Measurements from ENCODE around the gene DPH2. TPM values are rescaled to one million over a fixed set of nuclear protein-coding genes. Genes with fewer than 3 reads are reported as not detected.

The DPH2 gene
- total RNA-seq, 1 experiment from 2014 or later, result 57.5 TPM

DNA sequence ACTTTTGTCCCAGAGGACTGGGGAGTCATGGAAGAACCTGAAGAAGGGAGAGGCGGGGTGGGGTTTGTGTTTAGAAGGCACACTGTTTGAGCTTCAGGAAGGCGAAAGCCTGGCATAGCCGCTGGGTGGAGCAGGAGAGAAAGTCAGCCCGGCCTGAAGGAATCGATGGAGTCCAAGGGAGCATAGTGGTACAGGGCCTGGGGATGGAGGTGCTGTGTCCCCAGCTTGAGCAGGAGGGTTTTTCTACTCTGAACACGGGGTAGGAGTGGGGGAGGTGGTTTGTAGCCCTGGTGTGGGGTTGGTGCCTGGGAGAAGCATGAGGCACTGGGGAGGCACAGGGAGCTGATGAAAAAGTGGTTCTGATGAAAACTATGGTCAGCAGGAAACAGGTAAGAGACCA is 16.9 kb downstream of the DPH2 start (continued):
- TF ChIP-seq, protein P1, sequence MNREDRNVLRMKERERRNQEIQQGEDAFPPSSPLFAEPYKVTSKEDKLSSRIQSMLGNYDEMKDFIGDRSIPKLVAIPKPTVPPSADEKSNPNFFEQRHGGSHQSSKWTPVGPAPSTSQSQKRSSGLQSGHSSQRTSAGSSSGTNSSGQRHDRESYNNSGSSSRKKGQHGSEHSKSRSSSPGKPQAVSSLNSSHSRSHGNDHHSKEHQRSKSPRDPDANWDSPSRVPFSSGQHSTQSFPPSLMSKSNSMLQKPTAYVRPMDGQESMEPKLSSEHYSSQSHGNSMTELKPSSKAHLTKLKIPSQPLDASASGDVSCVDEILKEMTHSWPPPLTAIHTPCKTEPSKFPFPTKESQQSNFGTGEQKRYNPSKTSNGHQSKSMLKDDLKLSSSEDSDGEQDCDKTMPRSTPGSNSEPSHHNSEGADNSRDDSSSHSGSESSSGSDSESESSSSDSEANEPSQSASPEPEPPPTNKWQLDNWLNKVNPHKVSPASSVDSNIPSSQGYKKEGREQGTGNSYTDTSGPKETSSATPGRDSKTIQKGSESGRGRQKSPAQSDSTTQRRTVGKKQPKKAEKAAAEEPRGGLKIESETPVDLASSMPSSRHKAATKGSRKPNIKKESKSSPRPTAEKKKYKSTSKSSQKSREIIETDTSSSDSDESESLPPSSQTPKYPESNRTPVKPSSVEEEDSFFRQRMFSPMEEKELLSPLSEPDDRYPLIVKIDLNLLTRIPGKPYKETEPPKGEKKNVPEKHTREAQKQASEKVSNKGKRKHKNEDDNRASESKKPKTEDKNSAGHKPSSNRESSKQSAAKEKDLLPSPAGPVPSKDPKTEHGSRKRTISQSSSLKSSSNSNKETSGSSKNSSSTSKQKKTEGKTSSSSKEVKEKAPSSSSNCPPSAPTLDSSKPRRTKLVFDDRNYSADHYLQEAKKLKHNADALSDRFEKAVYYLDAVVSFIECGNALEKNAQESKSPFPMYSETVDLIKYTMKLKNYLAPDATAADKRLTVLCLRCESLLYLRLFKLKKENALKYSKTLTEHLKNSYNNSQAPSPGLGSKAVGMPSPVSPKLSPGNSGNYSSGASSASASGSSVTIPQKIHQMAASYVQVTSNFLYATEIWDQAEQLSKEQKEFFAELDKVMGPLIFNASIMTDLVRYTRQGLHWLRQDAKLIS (CRISPR knock-in tag; IDR thresholded peaks at IDR 0.05; ENCODE audit: borderline replicate concordance), result no peak
- TF ChIP-seq ZNF317 (CRISPR knock-in tag; IDR thresholded peaks at IDR 0.05; ENCODE audit: borderline replicate concordance, low read depth), result no peak
- TF ChIP-seq TEAD4 (CRISPR knock-in tag; IDR thresholded peaks at IDR 0.05), result no peak
- no peak for TF ChIP-seq HMGA2 (CRISPR knock-in tag; IDR thresholded peaks at IDR 0.05)
- no peak for TF ChIP-seq ATF1 (CRISPR knock-in tag; IDR thresholded peaks at IDR 0.05)
- TF ChIP-seq E2F1 (CRISPR knock-in tag; IDR thresholded peaks at IDR 0.05), result no peak

DNA sequence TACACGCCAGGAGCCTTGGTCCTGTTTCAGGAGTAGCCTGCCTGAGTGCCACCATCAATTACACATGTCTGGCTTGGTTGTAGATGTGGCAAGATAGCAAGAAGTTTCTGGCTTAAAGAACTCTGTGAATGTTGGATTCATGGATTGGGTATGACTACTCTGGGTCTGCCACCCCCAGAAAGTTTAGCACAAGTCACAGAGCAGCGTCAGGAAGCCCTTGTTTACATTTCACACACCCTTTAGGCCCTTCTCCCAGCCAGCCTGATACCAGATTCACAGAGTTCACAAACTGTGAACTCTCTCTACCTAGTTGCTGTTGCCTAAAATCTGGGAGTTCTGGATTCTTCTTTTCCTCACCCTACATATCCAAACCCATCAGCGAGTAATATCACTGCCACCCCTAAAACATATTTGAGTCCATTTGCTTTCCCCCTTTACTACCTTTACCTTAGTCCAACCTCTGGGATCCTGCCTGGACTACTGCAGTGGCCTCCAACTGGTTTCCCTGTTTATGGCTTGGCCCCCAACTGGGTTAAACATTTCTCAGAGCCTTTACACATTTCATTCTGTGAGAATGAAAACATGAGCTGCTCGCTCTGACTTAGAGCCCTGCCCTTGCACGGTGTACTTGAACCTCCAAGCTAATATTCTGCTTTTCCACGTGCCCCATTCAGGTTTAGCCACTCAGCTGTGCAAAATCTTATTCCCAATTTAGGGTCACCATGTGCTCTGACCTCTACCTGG is 17.5 kb downstream of the DPH2 start:
- H3K27ac Mint-ChIP-seq, result no peak overlapping the region; the same call in 1 of the 2 replicates
- POLR2A ChIA-PET, result no interaction called here
- H3K27me3 Mint-ChIP-seq (ENCODE audit: low read depth), result peaks cover 4% of the 10 kb centered on the region
- H3K36me3 Mint-ChIP-seq, result peaks cover 4% of the 10 kb centered on the region; the same call in 1 of the 2 replicates
- ATAC-seq, result no peak
- H3K9me3 Mint-ChIP-seq, result no peaks in the 10 kb centered on the region
- TF ChIP-seq FOXJ3 (CRISPR knock-in tag; IDR thresholded peaks at IDR 0.05; ENCODE audit: borderline replicate concordance), result no peak
- TF ChIP-seq ATF1 (CRISPR knock-in tag; IDR thresholded peaks at IDR 0.05), result no peak
- no peak for TF ChIP-seq HMGA2 (CRISPR knock-in tag; IDR thresholded peaks at IDR 0.05)
- TF ChIP-seq CREB1 (CRISPR knock-in tag; IDR thresholded peaks at IDR 0.05), result no peak
- no peak for TF ChIP-seq FOXK1 (CRISPR knock-in tag; IDR thresholded peaks at IDR 0.05)
- no peak for TF ChIP-seq MXD4 (CRISPR knock-in tag; IDR thresholded peaks at IDR 0.05; ENCODE audit: borderline replicate concordance)
- TF ChIP-seq NR1H2 (CRISPR knock-in tag; IDR thresholded peaks at IDR 0.05), result no peak
- no peak for TF ChIP-seq ZNF317 (CRISPR knock-in tag; IDR thresholded peaks at IDR 0.05; ENCODE audit: borderline replicate concordance, low read depth)
- TF ChIP-seq HMGXB4 (CRISPR knock-in tag; IDR thresholded peaks at IDR 0.05), result no peak
- no peak for TF ChIP-seq ATF2 (CRISPR knock-in tag; IDR thresholded peaks at IDR 0.05; ENCODE audit: borderline replicate concordance, low read depth)
- TF ChIP-seq, protein P2, sequence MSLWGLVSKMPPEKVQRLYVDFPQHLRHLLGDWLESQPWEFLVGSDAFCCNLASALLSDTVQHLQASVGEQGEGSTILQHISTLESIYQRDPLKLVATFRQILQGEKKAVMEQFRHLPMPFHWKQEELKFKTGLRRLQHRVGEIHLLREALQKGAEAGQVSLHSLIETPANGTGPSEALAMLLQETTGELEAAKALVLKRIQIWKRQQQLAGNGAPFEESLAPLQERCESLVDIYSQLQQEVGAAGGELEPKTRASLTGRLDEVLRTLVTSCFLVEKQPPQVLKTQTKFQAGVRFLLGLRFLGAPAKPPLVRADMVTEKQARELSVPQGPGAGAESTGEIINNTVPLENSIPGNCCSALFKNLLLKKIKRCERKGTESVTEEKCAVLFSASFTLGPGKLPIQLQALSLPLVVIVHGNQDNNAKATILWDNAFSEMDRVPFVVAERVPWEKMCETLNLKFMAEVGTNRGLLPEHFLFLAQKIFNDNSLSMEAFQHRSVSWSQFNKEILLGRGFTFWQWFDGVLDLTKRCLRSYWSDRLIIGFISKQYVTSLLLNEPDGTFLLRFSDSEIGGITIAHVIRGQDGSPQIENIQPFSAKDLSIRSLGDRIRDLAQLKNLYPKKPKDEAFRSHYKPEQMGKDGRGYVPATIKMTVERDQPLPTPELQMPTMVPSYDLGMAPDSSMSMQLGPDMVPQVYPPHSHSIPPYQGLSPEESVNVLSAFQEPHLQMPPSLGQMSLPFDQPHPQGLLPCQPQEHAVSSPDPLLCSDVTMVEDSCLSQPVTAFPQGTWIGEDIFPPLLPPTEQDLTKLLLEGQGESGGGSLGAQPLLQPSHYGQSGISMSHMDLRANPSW (CRISPR knock-in tag; conservative IDR thresholded peaks at IDR 0.05; ENCODE audit: low read depth), result no peak
- no peak for TF ChIP-seq TCF7 (CRISPR knock-in tag; IDR thresholded peaks at IDR 0.05; ENCODE audit: low read depth)
- TF ChIP-seq ZNF416 (CRISPR knock-in tag; IDR thresholded peaks at IDR 0.05), result no peak
- no peak for TF ChIP-seq TP53 (CRISPR knock-in tag; IDR thresholded peaks at IDR 0.05)
- no peak for TF ChIP-seq CREM (CRISPR knock-in tag; IDR thresholded peaks at IDR 0.05)
- no peak for TF ChIP-seq TEAD1 (CRISPR knock-in tag; IDR thresholded peaks at IDR 0.05)
- no peak for TF ChIP-seq GTF2I (CRISPR knock-in tag; conservative IDR thresholded peaks at IDR 0.05)
- TF ChIP-seq, protein P3, sequence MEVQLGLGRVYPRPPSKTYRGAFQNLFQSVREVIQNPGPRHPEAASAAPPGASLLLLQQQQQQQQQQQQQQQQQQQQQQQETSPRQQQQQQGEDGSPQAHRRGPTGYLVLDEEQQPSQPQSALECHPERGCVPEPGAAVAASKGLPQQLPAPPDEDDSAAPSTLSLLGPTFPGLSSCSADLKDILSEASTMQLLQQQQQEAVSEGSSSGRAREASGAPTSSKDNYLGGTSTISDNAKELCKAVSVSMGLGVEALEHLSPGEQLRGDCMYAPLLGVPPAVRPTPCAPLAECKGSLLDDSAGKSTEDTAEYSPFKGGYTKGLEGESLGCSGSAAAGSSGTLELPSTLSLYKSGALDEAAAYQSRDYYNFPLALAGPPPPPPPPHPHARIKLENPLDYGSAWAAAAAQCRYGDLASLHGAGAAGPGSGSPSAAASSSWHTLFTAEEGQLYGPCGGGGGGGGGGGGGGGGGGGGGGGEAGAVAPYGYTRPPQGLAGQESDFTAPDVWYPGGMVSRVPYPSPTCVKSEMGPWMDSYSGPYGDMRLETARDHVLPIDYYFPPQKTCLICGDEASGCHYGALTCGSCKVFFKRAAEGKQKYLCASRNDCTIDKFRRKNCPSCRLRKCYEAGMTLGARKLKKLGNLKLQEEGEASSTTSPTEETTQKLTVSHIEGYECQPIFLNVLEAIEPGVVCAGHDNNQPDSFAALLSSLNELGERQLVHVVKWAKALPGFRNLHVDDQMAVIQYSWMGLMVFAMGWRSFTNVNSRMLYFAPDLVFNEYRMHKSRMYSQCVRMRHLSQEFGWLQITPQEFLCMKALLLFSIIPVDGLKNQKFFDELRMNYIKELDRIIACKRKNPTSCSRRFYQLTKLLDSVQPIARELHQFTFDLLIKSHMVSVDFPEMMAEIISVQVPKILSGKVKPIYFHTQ (CRISPR knock-in tag; IDR thresholded peaks at IDR 0.05), result no peak
- no peak for TF ChIP-seq IRF2 (CRISPR knock-in tag; IDR thresholded peaks at IDR 0.05; ENCODE audit: borderline replicate concordance, low read depth)
- no peak for DNase-seq (ENCODE audit: low spot score)
- CTCF ChIA-PET, result interaction anchor here (0.7 to 9.8 kb wide), 7 partner anchors 8 to 223 kb away, joined by 3 to 87 read pairs (median 4); no protein-coding TSS in a partner anchor
- no peak overlapping the region for H3K4me3 Mint-ChIP-seq
- H3K4me1 Mint-ChIP-seq, result peaks cover 6% of the 10 kb centered on the region

Measured in WTC11 (cell line).